Measurements from ENCODE around the gene CSF3R. TPM values are rescaled to one million over a fixed set of nuclear protein-coding genes. Genes with fewer than 3 reads are reported as not detected.

Gene CSF3R
- total RNA-seq, 4 donors from 2014 or later: 5.9 to 32.5 (median 7.4) TPM

- 61% methylated on average over 3 of the region's 12 CpGs for WGBS
- Histone ChIP-seq H3K27me3 (no peaks in the 10 kb centered on the region), H3K27ac (replicated peaks in 1 of 4) (no peak overlapping the region), H3K9me3 (no peaks in the 10 kb centered on the region), H3K4me1 (peaks cover 13 to 29% (median 24%) of the 10 kb centered on the region in 4 donors), H3K36me3 (peaks cover under 1 to 9% (median 7%) of the 10 kb centered on the region in 4 donors), H3K4me3 (no peak overlapping the region)
- no peak for DNase-seq (ENCODE audit: extremely low spot score)
- TF ChIP-seq POLR2A (IDR thresholded peaks at IDR 0.05; ENCODE audit: low read depth) (no peak), POLR2AphosphoS5 (IDR thresholded peaks at IDR 0.05) (no peak), CTCF (IDR thresholded peaks at IDR 0.05) (no peak), EP300 (IDR thresholded peaks at IDR 0.05) (no peak)
- intact Hi-C loops (cut with DNase I): no loop called here
These were observed 16.2 kb downstream of the CSF3R start for GRCh38 chr1:36466370-36467026.

GRCh38 chr1:36465731-36466369, 16.9 kb downstream of the CSF3R start:
- Histone ChIP-seq H3K36me3 (peaks cover 7 to 16% (median 13%) of the 10 kb centered on the region in 4 donors), H3K27ac (replicated peaks in 1 of 4) (no peak overlapping the region), H3K4me3 (no peak overlapping the region), H3K27me3 (no peaks in the 10 kb centered on the region), H3K4me1 (peaks cover 13 to 29% (median 24%) of the 10 kb centered on the region in 4 donors), H3K9me3 (no peaks in the 10 kb centered on the region)
- WGBS: 62% methylated on average over 4 of the region's 4 CpGs
- DNase-seq (ENCODE audit: extremely low spot score): no peak
- TF ChIP-seq EP300 (IDR thresholded peaks at IDR 0.05) (no peak), POLR2AphosphoS5 (IDR thresholded peaks at IDR 0.05) (no peak), CTCF (IDR thresholded peaks at IDR 0.05) (no peak), POLR2A (IDR thresholded peaks at IDR 0.05; ENCODE audit: low read depth) (no peak)
- intact Hi-C loops (cut with DNase I): no loop called here

- WGBS: 31% methylated on average over 13 of the region's 13 CpGs
- TF ChIP-seq CTCF (IDR thresholded peaks at IDR 0.05): no peak
- no peak for TF ChIP-seq EP300 (IDR thresholded peaks at IDR 0.05)
- TF ChIP-seq POLR2A (IDR thresholded peaks at IDR 0.05; ENCODE audit: low read depth): no peak
- TF ChIP-seq POLR2AphosphoS5 (IDR thresholded peaks at IDR 0.05): no peak
- H3K27ac ChIP-seq (replicated peaks in 1 of 4): peak overlapping the region; percentile 86 to 95 (median 92)
- intact Hi-C loops (cut with DNase I): no loop called here
- peaks cover 17 to 26% (median 24%) of the 10 kb centered on the region in 4 donors for H3K36me3 ChIP-seq
- no peaks in the 10 kb centered on the region for H3K27me3 ChIP-seq
- H3K9me3 ChIP-seq: no peaks in the 10 kb centered on the region
- H3K4me1 ChIP-seq: peaks cover 13 to 29% (median 24%) of the 10 kb centered on the region in 4 donors
- peak overlapping the region; percentile 70 to 79 (median 75) for H3K4me3 ChIP-seq
- no peak for DNase-seq (ENCODE audit: extremely low spot score)
These were observed 17.9 kb downstream of the CSF3R start for GRCh38 chr1:36464605-36465393.

GRCh38 chr1:36463803-36464604, 18.7 kb downstream of the CSF3R start, which contains the start of gene MRPS15:
Gene MRPS15, minus strand, starts transcription at chr1:36464384. Its CDS starts 109 bp downstream, at chr1:36464275.
- Histone ChIP-seq H3K9me3 (no peaks in the 10 kb centered on the region), H3K4me3 (peak within 1 kb of the TSS; percentile 70 to 79 (median 75)), H3K27ac (replicated peaks in 1 of 4) (peak within 1 kb of the TSS; percentile 86 to 95 (median 92)), H3K4me1 (peaks cover 13 to 29% (median 24%) of the 10 kb centered on the region in 4 donors), H3K27me3 (no peaks in the 10 kb centered on the region), H3K36me3 (peaks cover 17 to 34% (median 32%) of the 10 kb centered on the region in 4 donors)
- under 1% methylated on average over 63 of the region's 65 CpGs for WGBS
- TF ChIP-seq EP300 (IDR thresholded peaks at IDR 0.05) (no peak), CTCF (IDR thresholded peaks at IDR 0.05) (peak in 1 of 3 experiments; percentile 4), POLR2AphosphoS5 (IDR thresholded peaks at IDR 0.05) (peak; percentile 94 to 98), POLR2A (IDR thresholded peaks at IDR 0.05; ENCODE audit: low read depth) (peak; percentile 62)
- peak; percentile 99 for DNase-seq (ENCODE audit: extremely low spot score)
- intact Hi-C loops (cut with DNase I): no loop called here
